Esophagus mucosa (tissue), 1 donor: ENCODE measurements around the gene POM121C. TPM values are rescaled to one million over a fixed set of nuclear protein-coding genes. Genes with fewer than 3 reads are reported as not detected.
"Not testable (repeated sequence)": the region's sequence is repeated elsewhere in the genome, so short reads cannot be mapped to it uniquely, and the experiment has no call there.

Source experiments
- ATAC-seq: fragments of 200-7000 bp; cut with Tn5 transposase; one replicate; pipeline ENCODE4 v1.9.1; 2020
- total RNA-seq: library from RNA; stranded (reverse); gene quantifications from one replicate; pipeline ENCODE4 v1.2.4, GENCODE V29; 2023
- donor health status: DM: yes; HTN: yes; CAD: no.

Gene POM121C
- 30.6 TPM for total RNA-seq

DNA sequence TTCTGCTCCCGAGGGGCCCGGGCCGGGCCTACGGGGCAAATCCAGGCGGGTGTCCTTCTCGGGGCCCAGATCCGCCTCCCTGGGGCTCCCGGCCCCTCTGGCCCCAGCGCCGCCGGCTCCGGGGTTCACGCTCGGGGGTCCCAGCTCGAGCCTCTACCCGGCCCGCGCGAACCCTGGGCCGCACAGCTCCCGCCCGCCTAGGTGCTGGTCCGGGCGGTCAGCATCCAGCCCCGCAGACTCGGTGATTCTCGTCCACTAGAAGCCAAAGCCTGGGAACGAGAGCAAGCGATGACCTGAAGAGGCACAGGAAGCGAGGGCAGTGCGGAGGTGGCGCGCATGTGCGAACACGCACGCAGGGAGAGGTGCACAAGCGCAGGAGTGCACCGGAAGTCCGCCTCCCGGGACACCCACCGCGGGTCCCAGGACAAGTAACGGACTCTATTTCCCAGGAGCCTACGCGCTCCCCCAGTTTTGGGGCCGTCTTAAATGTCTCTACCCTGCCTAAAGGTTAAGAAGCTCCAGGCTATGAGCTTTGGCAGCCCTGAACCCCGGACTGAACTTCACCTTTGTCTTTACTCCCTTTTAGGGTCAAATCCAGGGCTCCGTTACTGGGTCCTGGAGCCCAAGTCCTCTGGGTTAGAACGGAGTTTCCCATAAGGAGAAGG, at the start of gene POM121C:
Gene POM121C, minus strand, starts transcription at position 321 of the 665 bp plus-strand sequence. CDS start 44,803 bp downstream, outside the sequence.
- peak; percentile 99 for ATAC-seq

DNA sequence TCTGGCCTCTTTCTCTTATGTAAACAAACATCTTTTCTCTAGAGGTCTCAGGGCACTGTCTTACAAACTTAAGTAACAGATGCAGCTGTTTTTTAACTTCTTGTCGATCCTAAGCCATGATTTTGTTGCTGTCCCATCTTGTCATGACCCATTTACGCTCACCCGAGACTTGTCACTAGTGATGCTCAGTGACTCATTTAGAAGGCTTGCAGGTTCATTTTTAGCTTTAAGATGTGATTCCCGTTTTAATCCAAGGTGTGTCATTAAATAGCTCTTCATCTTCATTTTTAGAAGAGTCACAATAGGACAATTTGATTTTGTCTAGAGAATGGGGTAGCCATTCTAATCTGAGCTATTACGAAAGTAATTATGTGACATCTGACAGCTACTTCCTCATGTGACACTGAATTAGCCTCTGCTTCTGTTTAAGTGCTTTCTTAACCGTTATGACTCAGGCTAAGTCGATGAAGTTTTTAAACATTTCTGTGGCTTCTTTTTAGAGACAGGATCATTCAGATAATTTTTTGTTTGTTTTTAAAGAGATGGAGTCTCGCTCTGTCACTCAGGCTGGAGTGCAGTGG, 48.7 kb upstream of the POM121C start:
- ATAC-seq: peak; percentile 39

DNA sequence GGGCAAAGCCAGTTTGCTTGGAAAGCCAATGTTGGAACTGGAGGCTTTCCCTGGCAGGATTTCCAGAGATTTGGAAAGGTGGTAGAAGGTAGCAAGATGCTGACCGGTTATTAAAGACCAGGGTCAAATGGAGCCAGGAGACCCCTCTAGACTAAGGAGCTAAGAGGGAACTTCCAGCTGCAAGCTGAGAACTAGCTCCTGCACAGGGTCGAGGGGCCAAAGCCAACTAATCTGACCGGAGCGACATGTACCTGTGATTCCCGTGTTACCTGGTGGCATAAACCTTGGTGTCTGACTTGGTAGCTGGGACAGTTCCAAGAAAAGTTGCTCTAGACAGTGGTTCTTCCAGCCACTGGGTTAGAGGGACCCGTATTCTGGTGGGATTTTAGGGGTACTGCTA, 47.8 kb upstream of the POM121C start:
- no peak for ATAC-seq

DNA sequence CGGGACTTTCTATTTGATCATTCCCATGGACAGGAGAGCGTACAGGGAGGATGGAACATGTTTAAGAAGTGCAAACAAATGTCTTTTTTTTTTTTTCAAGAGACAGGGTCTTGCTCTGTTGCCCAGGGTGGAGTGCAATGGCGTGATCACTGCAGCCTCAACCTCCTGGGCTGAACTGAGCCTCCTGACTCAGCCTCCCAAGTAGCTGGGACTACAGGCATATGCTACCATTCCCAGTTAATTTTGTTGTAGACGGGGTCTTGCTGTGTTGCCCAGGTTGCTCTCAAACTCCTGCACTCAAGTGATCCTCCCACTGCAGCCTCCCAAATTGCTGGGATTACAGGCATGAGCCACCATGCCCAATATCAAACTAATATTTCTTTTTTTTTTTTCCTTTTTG, 46.5 kb upstream of the POM121C start:
- no peak for ATAC-seq

DNA sequence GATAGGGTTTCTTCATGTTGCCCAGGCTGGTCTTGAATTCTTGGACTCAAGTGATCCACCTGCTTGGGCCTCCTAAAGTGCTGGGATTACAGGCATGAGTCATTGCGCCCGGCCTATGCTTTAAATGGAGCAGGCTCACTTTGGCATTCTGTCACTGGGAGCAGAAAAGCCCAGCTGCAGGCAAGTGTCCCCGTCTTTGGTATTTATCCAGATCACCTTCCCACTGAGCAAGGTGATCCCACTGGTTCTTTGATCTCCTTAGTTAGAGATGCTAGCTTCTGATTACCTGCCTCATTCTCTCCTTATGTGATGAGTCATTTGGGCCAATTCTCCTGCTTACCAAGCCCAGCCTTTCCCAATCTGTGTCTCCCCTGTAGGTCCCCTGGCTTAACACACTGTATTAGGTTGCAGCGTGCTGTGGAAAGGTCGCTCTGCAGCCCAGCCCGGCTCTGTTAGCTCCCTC, 45.3 kb upstream of the POM121C start:
- ATAC-seq: peak; percentile 42

DNA sequence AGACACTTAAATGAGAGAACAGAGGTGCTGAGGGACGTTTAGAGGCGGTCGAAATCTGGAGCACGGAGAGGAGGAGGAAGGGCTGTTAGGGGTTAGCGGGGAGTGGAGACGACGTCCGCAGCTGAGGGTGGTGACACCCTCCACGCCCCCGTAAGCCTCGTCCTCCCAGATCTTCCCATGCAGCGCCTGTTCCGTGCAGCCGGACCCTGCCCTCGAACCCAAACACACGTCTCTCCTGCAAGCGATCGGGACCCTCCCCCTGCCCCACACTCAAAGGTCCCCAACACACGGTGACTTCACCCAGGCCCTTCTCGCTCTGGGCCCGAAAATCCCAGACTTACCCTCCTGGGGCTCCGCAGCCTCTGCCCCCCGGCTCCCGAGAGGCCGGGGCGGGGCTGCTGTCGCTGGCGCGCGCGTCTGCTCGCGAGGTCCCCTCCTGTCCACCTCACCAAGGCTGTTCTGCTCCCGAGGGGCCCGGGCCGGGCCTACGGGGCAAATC, 41.2 kb upstream of the POM121C start:
- not testable (repeated sequence) for ATAC-seq

DNA sequence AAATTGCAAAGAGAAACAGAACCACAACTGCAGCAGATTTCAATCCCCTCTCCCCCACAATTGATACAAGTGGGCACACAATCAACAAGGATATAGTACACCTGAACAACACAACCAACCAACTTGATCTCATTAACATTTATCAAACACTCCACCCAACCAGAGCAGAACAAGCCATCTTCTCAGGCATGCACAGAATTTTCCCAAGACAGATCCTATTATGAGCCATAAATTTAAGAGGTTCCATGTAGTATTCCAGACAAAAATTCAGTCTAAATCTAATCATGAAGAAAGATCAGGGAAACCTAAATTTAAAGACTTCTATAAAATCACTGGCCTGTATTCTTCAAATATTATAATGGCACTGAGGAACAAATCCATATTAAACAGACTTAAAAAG, 35.6 kb upstream of the POM121C start:
- not testable (repeated sequence) for ATAC-seq

DNA sequence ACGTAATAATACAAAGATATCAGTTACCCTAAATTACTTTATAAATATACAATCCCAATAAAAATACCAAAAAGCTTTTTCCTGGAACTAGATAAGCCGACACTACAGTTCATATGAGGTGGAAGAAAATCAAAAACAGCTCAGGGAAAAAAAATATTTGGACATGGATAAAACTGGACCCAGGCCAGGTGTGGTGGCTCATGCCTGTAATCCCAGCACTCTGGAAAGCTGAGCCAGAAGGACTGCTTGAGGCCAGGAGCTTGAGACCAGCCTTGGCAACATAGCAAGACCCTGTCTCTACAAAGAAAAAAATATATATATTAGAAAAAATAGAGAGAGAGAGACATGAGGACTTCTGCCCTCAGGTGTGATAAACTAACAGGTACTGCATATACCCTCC, 32.7 kb upstream of the POM121C start:
- ATAC-seq: not testable (repeated sequence)

DNA sequence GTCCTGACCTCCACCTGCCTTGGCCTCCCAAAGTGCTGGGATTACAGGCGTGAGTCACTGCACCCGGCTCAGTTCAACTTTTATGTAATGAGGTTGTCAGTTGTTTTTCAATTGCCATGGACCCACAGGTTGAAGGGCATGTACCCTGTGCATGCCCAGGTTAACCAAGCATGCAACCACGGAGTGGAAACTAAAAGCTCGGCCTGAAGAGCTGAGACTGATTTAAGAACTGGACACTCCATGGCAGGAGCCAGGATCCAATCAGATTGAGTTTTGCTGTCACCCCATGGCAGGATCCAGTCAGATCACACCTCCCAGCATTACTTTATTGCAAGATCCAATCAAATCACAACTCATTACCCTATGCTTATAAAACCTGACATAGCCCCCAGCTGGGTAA, 22.9 kb upstream of the POM121C start:
- not testable (repeated sequence) for ATAC-seq

DNA sequence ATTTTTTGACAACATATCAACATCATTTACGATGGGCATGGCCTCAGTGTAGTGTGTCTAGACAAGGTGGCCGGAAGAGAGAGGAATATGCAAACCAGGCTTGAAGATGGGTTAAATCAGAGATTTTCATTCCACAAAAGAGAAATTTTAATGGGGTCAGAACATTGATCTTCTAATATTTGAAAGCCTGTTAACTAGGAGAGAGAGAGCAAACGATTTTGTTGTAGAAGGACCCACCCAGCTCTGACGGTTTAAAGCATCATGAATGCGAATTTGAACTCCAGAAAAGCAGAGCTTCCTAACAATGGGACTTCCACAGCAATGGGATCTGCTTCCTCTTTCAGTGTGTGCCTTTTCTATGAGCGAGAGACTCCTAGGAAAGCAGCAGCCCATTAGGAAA, 5.9 kb upstream of the POM121C start, which contains the start of gene SPDYE5:
Gene SPDYE5, plus strand, starts transcription at position 301 of the 400 bp plus-strand sequence. CDS start 1,728 bp downstream, outside the sequence.
- not testable (repeated sequence) for ATAC-seq

DNA sequence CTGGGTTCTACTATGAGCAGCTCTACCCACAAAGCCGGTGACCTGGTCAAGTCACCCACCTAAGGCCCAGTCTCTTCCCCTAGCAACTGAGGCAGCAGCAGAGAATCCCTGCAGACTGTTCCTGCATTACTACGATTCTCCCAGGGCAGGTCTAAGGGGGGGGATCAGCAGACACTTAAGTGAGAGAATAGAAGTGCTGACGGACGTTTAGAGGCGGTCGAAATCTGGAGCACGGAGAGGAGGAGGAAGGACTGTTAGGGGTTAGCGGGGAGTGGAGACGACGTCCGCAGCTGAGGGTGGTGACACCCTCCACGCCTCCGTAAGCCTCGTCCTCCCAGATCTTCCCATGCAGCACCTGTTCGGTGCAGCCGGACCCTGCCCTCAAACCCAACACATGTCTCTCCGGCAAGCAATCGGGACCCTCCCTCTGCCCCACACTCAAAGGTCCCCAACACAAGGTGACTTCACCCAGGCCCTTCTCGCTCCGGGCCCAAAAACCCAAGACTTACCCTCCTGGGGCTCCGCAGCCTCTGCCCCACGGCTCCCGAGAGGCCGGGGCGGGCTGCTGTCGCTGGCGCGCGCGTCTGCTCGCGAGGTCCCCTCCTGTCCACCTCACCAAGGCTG, 632 bp downstream of the POM121C start:
- ATAC-seq: peak; percentile 17

DNA sequence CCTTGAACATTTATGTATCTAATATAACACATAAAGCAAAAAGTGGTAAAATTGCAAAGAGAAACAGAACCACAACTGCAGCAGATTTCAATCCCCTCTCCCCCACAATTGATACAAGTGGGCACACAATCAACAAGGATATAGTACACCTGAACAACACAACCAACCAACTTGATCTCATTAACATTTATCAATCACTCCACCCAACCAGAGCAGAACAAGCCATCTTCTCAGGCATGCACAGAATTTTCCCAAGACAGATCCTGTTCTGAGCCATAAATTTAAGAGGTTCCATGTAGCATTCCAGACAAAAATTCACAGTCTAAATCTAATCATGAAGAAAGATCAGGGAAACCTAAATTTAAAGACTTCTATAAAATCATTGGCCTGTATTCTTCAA, 5.8 kb downstream of the POM121C start:
- not testable (repeated sequence) for ATAC-seq

DNA sequence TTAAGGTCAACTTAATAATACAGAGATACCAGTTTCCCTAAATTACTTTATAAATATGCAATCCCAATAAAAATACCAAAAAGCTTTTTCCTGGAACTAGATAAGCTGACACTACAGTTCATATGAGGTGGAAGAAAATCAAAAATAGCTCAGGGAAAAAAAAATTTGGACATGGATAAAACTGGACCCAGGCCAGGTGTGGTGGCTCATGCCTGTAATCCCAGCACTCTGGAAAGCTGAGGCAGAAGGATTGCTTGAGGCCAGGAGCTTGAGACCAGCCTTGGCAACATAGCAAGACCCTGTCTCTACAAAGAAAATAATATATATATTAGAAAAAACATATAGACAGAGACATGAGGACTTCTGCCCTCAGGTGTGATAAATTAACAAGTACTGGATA, 8.6 kb downstream of the POM121C start:
- ATAC-seq: not testable (repeated sequence)

DNA sequence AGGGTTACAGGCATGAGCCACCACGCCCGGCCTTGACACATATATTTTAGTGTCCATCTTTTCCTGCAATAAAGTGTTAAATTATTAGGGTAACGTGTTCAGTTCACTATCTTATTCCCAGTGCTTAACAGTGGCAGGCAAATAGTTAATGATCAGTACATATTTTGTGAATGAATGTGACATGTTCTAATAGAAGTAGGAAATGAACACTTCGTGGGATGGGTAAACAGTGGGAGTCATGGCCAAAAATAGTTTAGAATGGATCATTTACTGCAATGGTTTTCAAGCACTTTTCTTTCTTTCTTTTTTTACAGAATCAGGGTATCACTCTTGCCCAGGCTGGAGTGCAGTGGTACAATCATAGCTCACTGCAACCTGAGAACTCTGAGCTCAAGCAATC, 15.9 kb downstream of the POM121C start:
- ATAC-seq: not testable (repeated sequence)

DNA sequence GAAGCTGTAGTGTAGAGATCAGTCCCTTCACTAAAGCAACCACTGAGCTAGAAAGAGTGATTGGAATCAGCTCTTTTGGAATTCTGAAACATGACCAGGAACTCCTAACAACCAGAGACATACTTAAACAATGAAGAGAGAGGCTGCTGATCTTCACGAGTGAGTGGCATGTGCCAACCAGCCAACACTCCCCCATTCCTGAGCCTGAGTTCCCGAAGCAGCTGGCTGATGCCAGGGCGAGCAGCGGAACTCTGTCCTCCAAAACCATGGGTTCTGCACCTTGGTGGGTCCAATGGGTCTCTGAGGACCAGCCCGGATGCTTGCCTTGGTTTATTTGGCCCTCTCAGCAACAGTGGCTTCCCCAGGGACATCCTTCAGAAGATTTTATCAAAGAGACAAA, 25.6 kb downstream of the POM121C start:
- not testable (repeated sequence) for ATAC-seq

DNA sequence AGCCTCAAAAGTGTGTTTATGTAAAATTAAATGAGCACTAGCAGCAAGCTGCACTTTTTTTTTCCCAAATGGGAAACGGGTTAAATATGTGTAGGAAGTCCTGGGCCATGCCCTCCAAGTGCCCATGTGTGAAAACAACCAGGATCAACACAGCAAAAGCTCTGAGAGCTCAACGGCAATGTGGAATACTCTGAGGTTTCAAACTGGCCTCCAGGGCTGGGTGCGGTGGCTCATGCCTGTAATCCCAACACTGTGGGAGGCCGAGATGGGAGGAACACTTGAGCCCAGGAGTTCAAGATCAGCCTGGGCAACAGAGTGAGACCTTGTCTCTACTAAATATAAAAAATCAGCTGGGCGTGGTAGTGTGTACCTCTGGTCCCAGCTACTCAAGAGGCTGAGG, 28.1 kb downstream of the POM121C start:
- ATAC-seq: not testable (repeated sequence)

DNA sequence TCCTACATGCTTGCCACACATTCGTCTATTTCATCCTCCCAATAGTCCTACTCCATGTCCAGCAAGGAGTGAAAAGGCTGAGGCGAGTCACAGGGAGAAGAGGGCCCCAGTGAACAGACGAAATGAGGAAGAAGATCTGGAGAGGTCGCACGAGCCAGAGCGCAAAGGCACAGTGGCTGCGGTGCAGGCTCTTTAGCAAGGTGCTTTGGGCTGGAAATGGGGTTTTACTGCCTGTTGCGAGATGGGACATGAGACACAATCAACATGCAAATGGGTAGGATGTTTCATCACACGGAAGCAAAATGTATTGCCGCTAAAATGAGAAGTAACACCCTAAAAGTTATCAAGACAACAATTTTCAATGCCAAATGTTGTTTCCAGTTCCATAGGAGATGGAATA, 29.7 kb downstream of the POM121C start:
- not testable (repeated sequence) for ATAC-seq

DNA sequence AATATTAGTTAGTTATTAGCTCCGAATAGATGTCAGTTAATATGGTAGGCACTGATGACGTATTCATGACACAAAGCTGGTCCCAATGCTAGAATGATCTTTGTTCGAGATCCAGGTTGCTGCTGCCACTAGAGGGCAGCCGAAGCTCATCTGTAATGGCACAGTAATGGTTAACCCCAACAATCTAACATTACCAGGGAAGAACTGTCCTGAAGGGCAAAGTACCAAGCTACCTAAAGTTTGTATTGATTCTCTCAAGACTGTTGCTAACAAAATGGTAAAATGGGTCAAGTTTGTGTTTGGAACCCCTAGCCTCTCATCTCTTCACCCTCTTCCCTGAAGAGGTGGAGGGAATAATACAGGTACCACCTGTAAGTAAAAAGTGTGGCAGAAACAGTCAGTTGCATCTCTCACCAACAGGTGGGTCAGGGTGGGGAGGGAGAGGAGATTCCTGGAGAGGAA, 33.6 kb downstream of the POM121C start:
- ATAC-seq: peak; percentile 86

DNA sequence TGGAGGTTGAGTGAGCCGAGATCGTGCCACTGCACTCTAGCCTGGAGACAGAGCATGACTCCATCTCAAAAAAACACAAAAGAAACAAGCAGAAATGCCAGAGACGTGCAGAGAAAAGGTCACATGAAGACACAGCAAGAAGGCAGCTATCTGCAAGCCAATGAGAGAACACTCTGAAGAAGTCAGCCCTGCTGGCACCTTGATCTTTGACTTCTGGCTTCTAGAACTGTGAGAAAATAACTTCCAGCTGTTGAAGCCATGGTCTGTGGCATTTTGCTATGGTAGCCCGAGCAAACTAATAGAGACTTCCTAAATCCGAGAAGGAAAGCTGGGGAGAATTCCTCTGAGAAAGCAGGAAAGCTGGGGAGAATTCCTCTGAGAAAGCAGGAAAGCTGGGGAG, 36.2 kb downstream of the POM121C start:
- ATAC-seq: not testable (repeated sequence)

DNA sequence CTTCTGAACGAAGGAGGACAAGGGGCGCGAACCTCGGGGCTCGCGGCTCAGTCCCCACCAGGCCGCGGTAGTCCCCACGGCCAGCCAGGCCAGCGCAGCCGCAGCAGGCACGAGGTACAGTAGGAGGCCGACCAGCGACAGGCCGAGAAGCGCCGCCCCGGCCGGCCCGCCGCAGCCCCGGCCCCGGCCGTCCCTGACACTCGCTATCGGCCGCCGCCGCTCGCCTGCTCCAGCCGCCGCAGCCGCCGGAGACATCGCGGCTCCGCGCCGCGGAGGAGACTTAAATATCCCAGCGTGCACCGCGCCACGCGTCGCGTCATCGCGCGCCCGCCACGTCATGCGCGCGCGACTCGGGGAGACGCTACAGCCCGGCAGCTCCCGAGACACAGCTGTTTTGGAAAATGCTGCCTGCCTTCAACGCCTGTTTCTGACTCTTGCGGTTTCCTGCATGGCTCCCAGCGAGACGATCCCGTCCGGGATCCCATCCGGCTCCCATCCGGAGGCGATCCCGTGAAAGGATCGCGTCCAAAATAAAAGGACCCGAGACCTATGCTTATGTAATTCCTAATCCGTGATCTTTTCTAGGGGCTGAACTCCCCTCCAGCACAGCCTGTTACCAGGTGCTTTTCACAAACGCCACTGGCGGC, 43.5 kb downstream of the POM121C start:
- ATAC-seq: peak; percentile 98

DNA sequence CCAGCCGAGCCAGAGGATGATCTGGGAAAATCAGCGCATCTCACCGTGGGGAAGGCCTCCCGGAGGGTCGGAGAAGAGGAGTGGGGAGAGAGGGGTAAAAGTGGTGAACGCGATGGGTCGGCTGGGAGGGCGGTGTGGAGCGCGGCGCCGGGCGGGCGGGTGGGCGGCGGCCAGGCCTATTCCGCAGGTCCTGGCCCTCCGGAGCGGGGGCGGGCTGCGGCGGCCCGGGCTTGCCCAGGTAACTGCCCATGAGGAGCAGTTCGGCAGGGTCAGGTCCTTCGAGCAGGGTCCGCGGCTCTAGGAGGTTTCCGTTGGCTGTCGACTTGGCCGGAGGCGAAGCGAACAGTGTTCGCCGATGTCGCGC, 44.0 kb downstream of the POM121C start:
- ATAC-seq: peak; percentile 60

DNA sequence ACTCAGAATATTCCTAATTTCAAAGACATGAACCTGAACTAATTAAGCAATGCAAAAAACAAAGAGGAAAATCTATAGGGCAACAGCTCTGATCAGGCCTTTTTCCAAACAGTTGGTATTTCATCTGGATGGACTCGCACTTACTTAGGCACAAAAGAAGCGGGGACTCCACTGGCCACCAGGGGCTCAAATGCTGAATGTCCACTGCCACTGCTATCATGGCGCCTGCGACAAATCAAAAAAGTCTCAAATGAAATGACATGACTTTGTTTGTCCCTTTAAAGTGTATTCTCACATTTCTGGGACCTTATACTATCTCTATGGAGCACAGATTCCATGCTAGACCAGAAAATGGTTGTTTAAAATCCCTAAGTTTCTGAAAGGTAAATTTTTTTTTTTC, 47.1 kb downstream of the POM121C start:
- ATAC-seq: not testable (repeated sequence)

DNA sequence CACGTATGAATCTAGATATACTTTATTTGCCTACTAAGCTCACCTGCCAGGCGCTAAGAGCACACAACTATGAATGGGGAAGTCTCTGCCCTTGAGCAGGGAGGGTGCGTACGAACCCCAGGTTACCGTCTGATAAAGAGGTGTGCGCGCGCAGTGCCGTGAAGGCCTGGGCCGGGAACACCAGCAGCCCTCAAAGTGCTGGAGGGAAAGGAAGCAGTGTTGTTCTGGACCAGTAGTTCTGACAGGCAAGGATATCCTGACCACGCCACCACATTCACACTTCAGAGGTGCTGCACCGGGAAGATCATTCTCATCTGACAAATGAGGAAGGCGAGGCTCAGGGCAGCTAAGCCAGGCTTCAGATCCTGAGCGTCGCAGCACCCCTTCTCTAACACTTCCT, 62.6 kb downstream of the POM121C start:
- ATAC-seq: not testable (repeated sequence)
